Ovary (tissue), 3 donors: ENCODE data around the gene TSPAN4.

Source experiments
- CTCF ChIP-seq, 3 donors: fragments of 450-650 bp in 2 of 3; fragments of 200-600 bp in 1 of 3; IDR thresholded peaks; one replicate each; pipeline versions ENCODE4 v1.5.1 to v1.8.0; 2016 to 2022; ENCODE audit warnings: antibody characterized with exemption in 3 of 3, mild to moderate bottlenecking in 1 of 3
- POLR2A ChIP-seq: fragments of 450-650 bp; IDR thresholded peaks from one replicate; pipeline ENCODE4 v1.6.1; 2017; ENCODE audit warnings: antibody characterized with exemption, mild to moderate bottlenecking, moderate library complexity
- donor health status: DM: no; HTN: no; CAD: no.

GRCh38 chr11:914204-914603 is 71.6 kb downstream of the TSPAN4 start:
- TF ChIP-seq CTCF (IDR thresholded peaks at IDR 0.05) (no peak), POLR2A (no peak)
